IPS DF 19.7 (cell line): ENCODE measurements around the gene HIVEP1.

Experiments
- DNase-seq: peaks from one replicate; pipeline ENCODE4 v3.0.0-alpha.2; 2013; ENCODE audit warnings: low read depth, low spot score

HIVEP1 gene

DNA sequence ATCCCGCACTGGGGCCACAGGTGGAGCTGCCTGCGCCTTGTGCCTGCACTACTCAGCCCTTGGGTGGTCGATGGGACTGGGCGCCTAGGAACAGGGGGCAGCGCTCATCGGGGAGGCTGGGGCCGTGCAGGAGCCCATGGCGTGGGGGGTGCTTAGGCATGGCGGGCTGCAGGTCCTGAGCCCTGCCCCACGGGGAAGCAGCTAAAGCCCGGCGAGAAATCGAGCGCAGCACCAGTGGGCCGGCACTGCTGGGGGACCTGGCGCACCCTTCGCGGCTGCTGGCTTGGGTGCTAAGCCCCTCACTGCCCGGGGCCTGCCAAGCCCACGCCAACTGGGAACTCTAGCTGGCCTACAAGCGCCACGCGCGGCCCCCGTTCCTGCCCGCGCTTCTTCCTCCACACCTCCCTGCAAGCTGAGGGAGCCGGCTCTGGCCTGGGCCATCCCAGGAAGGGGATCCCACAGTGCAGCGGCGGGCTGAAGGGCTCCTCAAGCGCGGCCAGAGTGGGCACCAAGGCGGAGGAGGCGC lies 5.8 kb downstream of the HIVEP1 start:
- no peak for DNase-seq

GRCh38 chr6:12020187-12020791 lies 8.2 kb downstream of the HIVEP1 start:
- no peak for DNase-seq

GRCh38 chr6:12022481-12022880 lies 10.4 kb downstream of the HIVEP1 start:
- no peak for DNase-seq

DNA sequence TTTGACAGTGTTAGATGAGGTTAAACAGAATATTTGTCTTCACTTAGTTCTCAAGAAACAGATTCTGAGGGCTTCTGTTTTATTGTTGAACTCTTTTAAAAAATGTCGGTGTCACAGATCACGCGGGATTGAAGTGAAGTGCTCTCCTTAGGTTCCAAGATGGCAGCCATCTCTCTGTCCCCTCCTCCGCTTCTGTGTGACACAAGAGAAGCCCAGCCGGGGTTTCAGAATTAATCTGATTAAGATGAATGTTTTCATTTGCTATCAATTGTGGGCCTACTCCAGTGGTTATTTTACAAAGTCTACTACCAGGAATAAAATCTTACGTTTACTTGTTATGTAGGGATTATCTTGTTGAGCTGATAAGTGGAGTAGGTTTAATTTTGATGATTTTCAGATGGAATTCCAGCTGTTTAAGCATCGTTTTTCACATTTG lies 10.9 kb downstream of the HIVEP1 start:
- DNase-seq = no peak

DNA sequence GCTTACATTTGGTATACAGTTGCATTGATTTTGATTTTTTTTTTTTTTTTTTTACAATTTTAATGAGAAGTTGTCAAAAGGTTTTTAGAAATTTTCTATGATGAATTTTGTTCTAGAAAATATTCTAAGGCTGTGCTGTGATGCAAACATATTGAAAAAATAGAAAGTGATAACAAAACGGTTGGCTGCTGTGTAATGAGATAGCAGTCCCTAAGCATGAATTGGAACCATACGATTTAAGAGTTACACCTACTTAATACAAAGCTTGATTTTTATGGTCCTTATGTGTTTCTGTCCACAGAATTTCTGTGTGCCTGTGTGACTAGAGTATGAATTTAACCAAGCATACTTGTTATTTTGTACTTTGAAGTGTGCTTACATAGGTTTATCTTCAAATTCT lies 12.1 kb downstream of the HIVEP1 start:
- no peak for DNase-seq

DNA sequence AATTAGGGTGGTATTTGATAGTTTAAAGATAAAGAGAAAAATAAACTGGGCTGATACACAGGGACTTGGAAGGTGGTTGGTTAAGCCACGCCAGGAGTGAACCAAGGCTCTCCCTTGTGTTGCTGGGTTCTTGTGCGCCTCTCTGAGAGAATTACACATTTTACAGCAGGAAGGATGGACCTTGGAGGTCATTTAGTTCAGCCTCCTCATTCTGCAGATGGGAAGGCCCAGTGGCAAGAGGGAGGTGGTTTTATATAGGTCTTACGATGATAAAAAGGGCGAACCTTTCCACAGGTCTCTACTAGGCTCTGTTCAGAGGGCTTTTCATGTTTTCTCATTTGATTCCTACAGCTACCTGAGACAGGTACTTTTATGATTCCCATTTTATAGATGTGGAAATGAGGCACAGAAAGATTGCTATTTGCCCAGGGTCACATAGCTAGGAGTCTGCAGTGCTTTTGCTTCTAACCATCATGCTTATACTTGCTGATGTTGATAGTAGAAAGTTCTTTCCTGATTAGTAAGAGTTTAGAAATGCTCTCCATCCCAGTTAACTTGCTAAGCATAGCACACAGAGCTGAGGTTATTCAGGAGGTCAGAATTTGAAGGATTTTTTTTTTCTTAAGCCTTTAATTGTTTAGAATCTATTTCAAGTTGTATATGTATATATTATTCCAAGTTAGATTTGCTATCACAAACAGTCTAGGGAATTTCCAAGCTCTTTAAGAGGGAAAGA lies 12.8 kb downstream of the HIVEP1 start:
- DNase-seq = no peak

DNA sequence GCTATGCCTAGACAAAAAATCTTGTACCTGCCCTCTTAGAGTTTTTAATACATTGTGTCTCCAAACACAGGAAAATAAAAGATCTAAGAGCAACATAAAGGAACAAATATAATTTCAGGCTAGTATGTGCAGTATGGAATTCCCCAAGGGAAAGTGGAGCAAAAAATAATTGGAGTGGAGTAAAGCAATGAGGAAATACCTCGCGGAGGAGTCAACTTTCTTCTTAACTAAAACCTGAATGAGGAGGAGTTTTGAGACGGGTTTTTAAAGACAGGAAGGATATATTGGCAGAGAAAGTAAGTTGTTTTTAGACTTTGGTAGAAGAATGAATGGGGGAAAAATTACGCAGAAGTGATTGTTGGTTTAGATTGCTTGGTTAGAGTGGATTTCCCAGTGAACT lies 14.0 kb downstream of the HIVEP1 start:
- DNase-seq = no peak

- no peak for DNase-seq
Measured at GRCh38 chr6:12026833-12027232, 14.7 kb downstream of the HIVEP1 start.

DNA sequence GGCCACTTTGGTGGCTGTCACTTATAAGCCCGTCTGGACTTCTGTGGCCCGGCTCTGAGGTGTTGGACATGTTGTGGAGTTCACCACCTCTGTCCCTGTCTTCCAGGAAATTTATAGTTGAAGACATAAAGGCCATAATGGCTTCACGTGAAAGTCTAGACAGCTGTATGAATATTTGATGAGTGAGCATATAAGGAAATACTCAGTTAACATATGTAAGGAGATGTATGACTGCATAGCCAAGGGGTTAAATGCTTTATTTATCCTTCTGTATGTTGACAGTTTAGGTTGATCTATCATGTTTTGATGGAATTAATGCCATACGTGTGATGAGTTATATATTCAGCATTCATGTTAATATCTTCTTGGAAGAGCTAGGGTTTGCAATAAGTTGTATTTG lies 16.1 kb downstream of the HIVEP1 start:
- DNase-seq = no peak

DNA sequence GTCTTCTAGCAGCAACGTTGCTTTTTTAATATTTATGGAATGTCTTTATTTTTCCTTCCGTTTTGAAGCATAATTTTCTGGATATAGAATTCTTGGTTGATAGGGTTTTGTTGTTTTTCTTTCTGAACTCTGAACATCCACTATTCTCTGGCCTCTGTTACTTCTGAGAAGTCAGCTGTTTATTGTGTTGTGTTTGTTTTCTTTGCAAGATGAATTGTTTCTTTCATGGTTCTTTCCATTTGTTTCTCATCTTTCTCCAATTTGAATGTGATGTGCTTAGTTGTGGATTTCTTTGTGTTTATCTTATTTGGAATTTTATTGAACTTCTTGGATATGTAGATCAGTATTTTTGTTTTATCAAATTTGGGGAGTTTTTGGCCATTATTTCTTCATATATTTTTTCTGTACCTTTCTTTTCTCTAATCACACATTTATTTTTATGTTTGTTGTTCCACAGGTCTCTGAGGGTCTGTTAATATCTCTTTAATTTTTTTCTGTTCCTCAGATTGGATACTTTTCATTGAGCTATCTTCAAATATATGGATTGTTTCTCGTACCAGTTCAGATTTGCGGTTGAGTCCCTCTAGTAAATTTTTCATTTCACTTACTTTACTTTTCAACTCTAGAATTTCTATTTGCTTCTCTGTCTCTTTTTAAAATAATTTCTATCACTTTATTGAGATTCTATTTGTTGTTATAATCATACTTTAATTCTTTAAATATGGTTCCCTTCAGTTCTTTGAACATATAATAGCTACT lies 18.0 kb downstream of the HIVEP1 start:
- DNase-seq = no peak

DNA sequence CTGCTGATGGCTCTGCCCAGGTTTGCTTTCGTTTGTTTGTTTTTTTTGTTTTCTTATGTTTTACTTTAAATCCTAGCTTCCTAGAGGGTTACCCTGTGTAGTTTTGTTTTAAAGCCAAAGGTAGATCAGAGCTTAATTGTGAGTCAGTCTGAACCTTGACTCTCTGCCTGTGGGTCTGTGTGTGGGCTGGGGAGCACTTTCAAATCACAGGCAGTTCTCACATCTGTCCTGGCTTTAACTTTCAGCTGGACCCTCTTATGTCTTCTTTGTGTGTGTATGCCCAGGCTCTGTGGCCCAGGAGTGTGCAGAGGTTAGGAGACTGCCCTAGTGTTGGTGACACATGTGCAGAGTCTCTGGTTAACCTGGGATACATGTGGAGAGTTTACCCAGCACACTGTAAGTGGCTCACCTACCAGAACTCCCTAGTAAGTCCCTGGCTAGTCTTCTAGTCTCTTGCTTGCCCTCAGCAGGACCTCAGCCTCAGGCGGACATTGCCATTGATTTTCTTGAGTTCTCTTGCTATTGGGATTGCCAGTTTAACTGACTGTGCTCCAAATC lies 19.0 kb downstream of the HIVEP1 start:
- DNase-seq = no peak

GRCh38 chr6:12032783-12033573 lies 20.9 kb downstream of the HIVEP1 start:
- DNase-seq = no peak

GRCh38 chr6:12033770-12034169 lies 21.7 kb downstream of the HIVEP1 start:
- DNase-seq = no peak

DNA sequence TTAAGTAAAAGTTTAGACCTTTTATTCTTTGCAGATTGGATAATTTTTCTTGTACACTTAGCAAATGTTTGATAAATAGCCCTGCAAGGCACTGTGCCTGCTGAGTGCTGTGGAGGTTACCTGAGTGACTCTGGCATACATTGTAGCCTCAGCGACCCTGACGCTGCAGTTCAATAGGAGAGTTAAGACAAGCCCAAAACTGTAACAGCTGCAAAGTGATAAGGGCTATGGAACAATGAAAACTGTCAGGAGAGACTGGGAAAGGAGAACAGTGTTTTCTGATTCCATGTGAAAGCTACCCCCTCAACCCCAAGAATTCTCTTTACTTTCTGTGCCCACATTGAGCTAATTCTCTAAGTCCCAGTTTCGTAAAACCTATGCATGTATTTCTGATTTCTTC lies 22.2 kb downstream of the HIVEP1 start:
- DNase-seq = no peak

DNA sequence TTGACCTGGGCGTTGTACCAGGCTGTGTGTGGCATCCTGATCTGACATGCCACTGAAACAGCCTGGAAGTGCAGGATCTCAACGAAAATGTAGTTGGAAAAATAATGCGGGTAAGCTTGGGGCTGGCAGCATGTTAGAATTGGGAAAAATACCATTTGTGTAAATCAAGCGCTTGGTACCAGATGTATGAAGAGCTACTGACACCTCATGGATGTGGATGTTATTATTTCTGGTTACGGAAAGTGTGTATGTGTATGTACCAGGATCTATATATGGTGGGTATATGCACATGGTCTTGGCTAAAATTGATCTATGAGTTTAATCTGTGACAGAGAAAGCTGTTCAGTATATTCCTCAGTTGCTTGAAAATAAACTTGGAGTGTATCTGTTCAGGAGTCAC lies 22.7 kb downstream of the HIVEP1 start:
- DNase-seq = no peak

GRCh38 chr6:12036766-12037165 lies 24.7 kb downstream of the HIVEP1 start:
- no peak for DNase-seq

- DNase-seq = no peak
Measured at GRCh38 chr6:12037798-12038197, 25.7 kb downstream of the HIVEP1 start.

GRCh38 chr6:12039540-12040459 lies 27.7 kb downstream of the HIVEP1 start:
- DNase-seq = no peak

DNA sequence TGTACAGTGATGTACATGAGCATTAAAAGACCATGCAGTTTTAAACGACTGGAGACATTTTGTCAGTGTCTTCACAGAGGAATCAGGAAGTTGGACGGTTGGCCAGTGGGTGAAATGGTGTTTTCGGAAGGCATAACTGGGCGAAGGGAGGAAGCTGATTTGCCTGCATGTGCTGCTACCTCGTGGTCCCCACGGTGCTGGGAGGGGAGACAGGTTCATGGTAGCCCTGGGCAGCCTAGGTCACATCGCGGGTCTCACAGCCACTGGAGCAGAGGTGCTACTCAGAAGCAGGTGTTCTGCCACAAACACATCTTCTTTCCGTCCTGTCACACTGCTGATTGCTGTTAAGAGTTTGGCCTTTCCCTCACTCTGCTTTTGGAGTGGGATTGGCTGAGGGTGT lies 35.2 kb downstream of the HIVEP1 start:
- DNase-seq = no peak

DNA sequence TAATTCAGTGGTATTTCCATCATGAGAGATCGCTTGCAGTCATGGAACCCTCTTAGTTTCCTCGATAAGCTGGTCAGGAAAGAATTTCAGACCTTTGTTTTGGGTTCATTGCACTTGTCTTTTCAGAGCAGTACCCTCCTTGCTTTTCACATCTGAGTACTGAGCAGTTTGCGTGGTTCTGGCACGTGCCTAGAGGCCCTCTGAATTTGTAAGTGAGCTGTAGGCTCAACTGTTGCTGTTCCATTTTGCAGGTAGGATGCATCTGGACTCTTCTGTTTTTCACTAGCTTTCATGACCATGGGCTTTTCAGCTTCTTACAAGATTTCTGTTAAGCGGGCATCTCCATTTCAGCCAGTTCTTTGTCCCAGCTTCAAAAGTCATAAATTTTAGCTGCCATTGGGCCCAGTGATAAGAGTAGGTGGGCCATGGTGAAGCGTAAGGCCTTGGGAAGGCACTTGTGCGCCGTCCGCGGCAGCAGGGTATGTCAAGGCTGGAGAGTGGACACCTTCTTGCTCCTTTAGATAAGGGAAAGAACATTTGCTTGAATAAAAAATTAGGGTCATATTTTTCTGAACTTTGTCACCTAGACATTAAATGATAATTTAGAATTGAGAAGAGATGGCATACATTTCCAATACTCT lies 35.8 kb downstream of the HIVEP1 start:
- DNase-seq = no peak
